Parathyroid adenoma (tissue), 2 donors: ENCODE results near the gene KRTAP4-1.

ENCODE experiments used
- H2AFZ ChIP-seq: fragments of 300-600 bp; sonication (generic); one replicate; pipeline ENCODE4 v1.7.0; 2017; ENCODE audit warnings: antibody characterized with exemption, mild to moderate bottlenecking
- H3K27ac ChIP-seq: fragments of 300-600 bp; sonication (generic); one replicate; pipeline ENCODE4 v1.7.0; 2017
- H3K27me3 ChIP-seq: fragments of 300-600 bp; sonication (generic); one replicate; pipeline ENCODE4 v1.7.0; 2017; ENCODE audit warnings: low read length; ENCODE audit not compliant: control insufficient read depth, insufficient read depth
- H3K36me3 ChIP-seq: fragments of 300-600 bp; sonication (generic); one replicate; pipeline ENCODE4 v1.7.0; 2017; ENCODE audit warnings: low read length; ENCODE audit not compliant: control insufficient read depth, insufficient read depth
- H3K4me1 ChIP-seq: fragments of 300-600 bp; sonication (generic); one replicate; pipeline ENCODE4 v1.7.0; 2017; ENCODE audit warnings: control low read depth
- H3K4me2 ChIP-seq: fragments of 300-600 bp; sonication (generic); one replicate; pipeline ENCODE4 v1.7.0; 2017; ENCODE audit warnings: low read length
- H3K4me3 ChIP-seq: fragments of 300-600 bp; sonication (generic); one replicate; pipeline ENCODE4 v1.7.0; 2017; ENCODE audit warnings: low read depth, low read length
- H3K79me2 ChIP-seq: fragments of 300-600 bp; sonication (generic); one replicate; pipeline ENCODE4 v1.7.0; 2017; ENCODE audit warnings: control low read depth
- H3K9ac ChIP-seq: fragments of 300-600 bp; sonication (generic); one replicate; pipeline ENCODE4 v1.7.0; 2017; ENCODE audit warnings: mild to moderate bottlenecking
- H3K9me3 ChIP-seq: fragments of 300-600 bp; sonication (generic); one replicate; pipeline ENCODE4 v1.7.0; 2017; ENCODE audit warnings: low read length; ENCODE audit not compliant: control insufficient read depth
- TF ChIP-seq, protein P1 (sequence below): fragments of 300-600 bp; sonication (generic); IDR thresholded peaks from one replicate; pipeline ENCODE4 v1.7.0; 2017; ENCODE audit warnings: antibody characterized with exemption, mild to moderate bottlenecking
- donor health status: primary hyperparathyroidism.

The KRTAP4-1 gene

DNA sequence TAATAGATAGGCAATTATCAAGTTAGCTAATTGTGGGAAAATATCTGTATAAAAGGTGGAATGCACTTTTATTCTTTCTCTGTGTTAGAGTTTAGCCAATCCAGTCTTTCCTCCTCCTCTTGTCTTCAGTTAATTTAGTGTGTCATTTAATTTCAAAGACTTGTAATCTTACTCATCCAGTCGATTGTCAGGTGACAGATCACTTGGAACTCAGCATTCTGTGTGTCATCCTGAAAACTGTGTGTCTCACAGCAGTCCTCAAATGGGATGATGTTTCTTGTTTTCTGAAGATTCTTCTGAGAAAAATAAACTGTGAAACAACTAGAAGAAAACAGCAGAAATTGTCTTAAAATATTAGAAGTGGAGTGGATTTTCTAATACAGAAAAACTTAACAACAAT lies 290 bp upstream of the KRTAP4-1 start:
- Histone ChIP-seq H2AFZ (no peak overlapping the region), H3K4me1 (no peaks in the 10 kb centered on the region), H3K9ac (no peak overlapping the region), H3K4me2 (no peak overlapping the region), H3K79me2 (no peaks in the 10 kb centered on the region), H3K9me3 (no peaks in the 10 kb centered on the region), H3K36me3 (no peaks in the 10 kb centered on the region), H3K27me3 (no peaks in the 10 kb centered on the region), H3K27ac (no peak overlapping the region), H3K4me3 (no peak overlapping the region)
- TF ChIP-seq, protein P1, sequence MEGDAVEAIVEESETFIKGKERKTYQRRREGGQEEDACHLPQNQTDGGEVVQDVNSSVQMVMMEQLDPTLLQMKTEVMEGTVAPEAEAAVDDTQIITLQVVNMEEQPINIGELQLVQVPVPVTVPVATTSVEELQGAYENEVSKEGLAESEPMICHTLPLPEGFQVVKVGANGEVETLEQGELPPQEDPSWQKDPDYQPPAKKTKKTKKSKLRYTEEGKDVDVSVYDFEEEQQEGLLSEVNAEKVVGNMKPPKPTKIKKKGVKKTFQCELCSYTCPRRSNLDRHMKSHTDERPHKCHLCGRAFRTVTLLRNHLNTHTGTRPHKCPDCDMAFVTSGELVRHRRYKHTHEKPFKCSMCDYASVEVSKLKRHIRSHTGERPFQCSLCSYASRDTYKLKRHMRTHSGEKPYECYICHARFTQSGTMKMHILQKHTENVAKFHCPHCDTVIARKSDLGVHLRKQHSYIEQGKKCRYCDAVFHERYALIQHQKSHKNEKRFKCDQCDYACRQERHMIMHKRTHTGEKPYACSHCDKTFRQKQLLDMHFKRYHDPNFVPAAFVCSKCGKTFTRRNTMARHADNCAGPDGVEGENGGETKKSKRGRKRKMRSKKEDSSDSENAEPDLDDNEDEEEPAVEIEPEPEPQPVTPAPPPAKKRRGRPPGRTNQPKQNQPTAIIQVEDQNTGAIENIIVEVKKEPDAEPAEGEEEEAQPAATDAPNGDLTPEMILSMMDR, result no peak

DNA sequence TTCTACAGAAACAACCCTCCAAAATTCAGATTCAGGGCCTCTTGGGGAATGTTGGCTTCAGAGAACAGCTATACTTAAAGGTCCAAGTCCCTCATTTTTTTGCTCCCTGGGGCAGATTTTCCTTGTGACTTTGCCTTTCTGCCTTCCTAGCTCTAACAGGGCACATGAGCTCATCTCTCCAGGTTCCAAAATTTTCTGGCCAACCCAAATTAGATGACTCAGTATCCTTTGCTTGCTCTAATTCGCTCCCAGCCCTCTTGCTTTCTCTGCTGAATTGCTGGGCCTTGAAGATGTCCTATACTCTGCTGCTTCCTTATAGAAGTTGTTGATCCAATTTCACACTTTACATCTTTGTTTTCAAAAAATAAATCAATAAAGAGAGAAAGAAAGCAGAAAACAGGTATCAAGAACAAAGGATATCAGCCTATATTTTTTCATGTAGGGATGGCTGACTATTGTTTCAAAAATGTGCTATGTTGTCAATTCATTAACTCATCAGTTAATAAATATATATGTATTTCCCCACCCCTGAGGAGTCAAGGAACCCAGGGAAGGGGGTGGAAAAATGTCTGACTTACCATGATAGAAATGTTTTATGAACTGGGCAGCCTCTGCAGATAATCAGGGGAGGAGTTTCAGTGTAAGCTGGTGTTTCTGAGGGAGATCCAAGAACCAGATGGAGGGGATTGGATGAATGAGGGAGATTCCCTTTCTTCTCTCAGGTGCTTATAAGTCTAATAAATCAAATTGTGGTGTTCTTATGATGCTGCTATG lies 5.7 kb downstream of the KRTAP4-1 start:
- TF ChIP-seq, protein P1, result no peak
- H3K4me2 ChIP-seq, result no peak overlapping the region
- no peak overlapping the region for H3K4me3 ChIP-seq
- H3K27ac ChIP-seq, result no peak overlapping the region
- H2AFZ ChIP-seq, result no peak overlapping the region
- no peaks in the 10 kb centered on the region for H3K4me1 ChIP-seq
- H3K36me3 ChIP-seq, result no peaks in the 10 kb centered on the region
- no peaks in the 10 kb centered on the region for H3K27me3 ChIP-seq
- H3K9me3 ChIP-seq, result no peaks in the 10 kb centered on the region
- H3K9ac ChIP-seq, result no peak overlapping the region
- no peaks in the 10 kb centered on the region for H3K79me2 ChIP-seq

DNA sequence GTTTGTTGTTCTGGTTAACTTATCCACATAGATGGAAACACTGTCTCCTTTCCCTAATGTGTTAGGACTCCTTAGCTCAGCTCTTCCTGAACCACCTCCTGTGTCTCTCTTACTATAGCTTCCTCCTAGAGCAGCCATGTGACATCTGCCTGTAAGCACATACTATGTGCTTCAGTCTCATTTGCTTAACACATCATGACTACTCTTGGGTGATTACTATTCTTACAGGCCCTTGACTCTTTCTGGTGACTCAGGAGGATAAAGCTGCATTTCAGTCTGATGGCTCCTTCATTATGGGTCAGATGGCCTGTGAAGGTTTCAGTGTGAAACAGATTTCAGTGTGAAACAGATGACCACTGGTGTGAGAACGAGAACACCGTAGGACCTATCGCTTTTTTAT lies 6.4 kb downstream of the KRTAP4-1 start:
- no peaks in the 10 kb centered on the region for H3K4me1 ChIP-seq
- H3K79me2 ChIP-seq, result no peaks in the 10 kb centered on the region
- H3K9ac ChIP-seq, result no peak overlapping the region
- H3K4me3 ChIP-seq, result no peak overlapping the region
- no peaks in the 10 kb centered on the region for H3K27me3 ChIP-seq
- H3K36me3 ChIP-seq, result no peaks in the 10 kb centered on the region
- no peak overlapping the region for H2AFZ ChIP-seq
- TF ChIP-seq, protein P1, result no peak
- H3K4me2 ChIP-seq, result no peak overlapping the region
- H3K27ac ChIP-seq, result no peak overlapping the region
- no peaks in the 10 kb centered on the region for H3K9me3 ChIP-seq

DNA sequence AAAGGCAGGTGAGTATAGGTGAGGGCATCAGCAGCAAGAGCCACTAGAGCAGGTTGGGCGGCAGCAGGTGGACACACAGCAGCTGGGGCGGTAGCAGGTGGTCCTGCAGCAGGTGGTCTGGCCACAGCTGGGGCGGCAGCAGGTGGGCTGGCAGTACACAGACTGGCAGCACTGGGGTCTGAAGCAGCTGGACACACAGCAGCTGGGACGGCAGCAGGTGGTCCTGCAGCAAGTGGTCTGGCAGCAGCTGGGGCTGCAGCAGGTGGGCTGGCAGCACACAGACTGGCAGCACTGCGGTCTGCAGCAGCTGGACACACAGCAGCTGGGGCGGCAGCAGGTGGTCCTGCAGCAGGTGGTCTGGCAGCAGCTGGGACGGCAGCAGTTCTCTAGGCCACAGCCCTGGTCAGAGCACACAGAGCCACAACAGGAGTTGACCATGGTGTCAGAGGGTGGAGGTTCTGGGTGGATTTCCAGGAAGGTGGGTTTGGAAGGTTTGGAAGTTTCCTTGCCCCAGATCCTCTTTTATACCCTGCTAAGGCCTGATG lies 6.9 kb downstream of the KRTAP4-1 start, which contains the start of gene KRTAP4-2:
Gene KRTAP4-2, minus strand, starts transcription at position 495 of the 545 bp plus-strand sequence. Its CDS starts 57 bp downstream, at position 438.
- Histone ChIP-seq H2AFZ (no peak within 1 kb of the TSS), H3K79me2 (no peaks in the 10 kb centered on the region), H3K4me2 (no peak within 1 kb of the TSS), H3K36me3 (no peaks in the 10 kb centered on the region), H3K4me1 (no peaks in the 10 kb centered on the region), H3K9me3 (no peaks in the 10 kb centered on the region), H3K4me3 (no peak within 1 kb of the TSS), H3K27ac (no peak within 1 kb of the TSS), H3K27me3 (no peaks in the 10 kb centered on the region), H3K9ac (no peak within 1 kb of the TSS)
- TF ChIP-seq, protein P1, result no peak
